Vagina (tissue), 2 donors: ENCODE data around the gene AGPAT2.

ENCODE experiments used
- POLR2A ChIP-seq, 2 donors: fragments of 450-650 bp; IDR thresholded peaks; one replicate each; pipeline ENCODE4 v1.6.1; 2017; ENCODE audit warnings: antibody characterized with exemption in 2 of 2, mild to moderate bottlenecking in 2 of 2, moderate library complexity in 2 of 2
- POLR2AphosphoS5 ChIP-seq, 2 donors: sonication (generic); formaldehyde crosslinking; IDR thresholded peaks; one replicate each; pipeline ENCODE4 v1.9.0; 2017; ENCODE audit warnings: antibody characterized with exemption in 2 of 2, mild to moderate bottlenecking in 2 of 2, low read depth in 1 of 2; ENCODE audit not compliant: insufficient read depth in 1 of 2
- TF ChIP-seq, protein P1 (sequence below), 3 experiments: fragments of 450-650 bp in 2 of 3; fragments of 200-600 bp in 1 of 3; sonication (generic) in 1 of 3; IDR thresholded peaks; one replicate each; pipeline ENCODE4 v1.5.1; 2017 to 2019; ENCODE audit warnings: antibody characterized with exemption in 3 of 3, mild to moderate bottlenecking in 2 of 3, moderate library complexity in 2 of 3

DNA sequence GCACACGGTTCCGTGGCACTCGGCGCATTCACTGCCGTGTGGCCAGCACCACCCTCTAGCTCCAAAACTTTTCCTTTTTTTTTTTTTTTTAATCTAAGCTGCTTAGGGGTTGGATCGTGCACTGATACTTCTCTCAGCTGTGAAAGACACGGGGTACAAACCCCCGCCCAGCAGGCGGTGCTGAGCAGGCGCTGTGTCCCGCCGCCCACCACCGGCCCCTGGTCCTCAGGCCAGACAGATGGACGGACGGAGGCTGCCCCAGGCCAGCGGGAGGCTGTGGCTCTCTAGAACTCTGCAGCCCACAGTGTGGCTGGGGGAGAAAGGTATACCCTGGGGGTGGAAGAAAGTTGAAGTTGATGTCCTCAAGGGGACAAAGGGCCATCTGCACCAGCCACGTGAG lies 6.2 kb downstream of the AGPAT2 start:
- TF ChIP-seq POLR2A (IDR thresholded peaks at IDR 0.05) (no peak), POLR2AphosphoS5 (IDR thresholded peaks at IDR 0.05; ENCODE audit: insufficient read depth in 1 of 2, low read depth in 1 of 2) (no peak)
- TF ChIP-seq, protein P1, sequence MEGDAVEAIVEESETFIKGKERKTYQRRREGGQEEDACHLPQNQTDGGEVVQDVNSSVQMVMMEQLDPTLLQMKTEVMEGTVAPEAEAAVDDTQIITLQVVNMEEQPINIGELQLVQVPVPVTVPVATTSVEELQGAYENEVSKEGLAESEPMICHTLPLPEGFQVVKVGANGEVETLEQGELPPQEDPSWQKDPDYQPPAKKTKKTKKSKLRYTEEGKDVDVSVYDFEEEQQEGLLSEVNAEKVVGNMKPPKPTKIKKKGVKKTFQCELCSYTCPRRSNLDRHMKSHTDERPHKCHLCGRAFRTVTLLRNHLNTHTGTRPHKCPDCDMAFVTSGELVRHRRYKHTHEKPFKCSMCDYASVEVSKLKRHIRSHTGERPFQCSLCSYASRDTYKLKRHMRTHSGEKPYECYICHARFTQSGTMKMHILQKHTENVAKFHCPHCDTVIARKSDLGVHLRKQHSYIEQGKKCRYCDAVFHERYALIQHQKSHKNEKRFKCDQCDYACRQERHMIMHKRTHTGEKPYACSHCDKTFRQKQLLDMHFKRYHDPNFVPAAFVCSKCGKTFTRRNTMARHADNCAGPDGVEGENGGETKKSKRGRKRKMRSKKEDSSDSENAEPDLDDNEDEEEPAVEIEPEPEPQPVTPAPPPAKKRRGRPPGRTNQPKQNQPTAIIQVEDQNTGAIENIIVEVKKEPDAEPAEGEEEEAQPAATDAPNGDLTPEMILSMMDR (IDR thresholded peaks at IDR 0.05): no peak
